GM12891 (cell line): ENCODE data around the gene LATS2.

ENCODE experiments used
- PAX5 ChIP-seq: IDR thresholded peaks from 2 replicates; pipeline ENCODE4 v1.6.1; 2011; ENCODE audit warnings: low read length, moderate library complexity, mild to moderate bottlenecking; ENCODE audit not compliant: insufficient read depth, severe bottlenecking
- POLR2A ChIP-seq: IDR thresholded peaks from 2 replicates; pipeline ENCODE4 v1.6.1; 2011; ENCODE audit warnings: low read depth, low read length, control low read depth
- POLR2AphosphoS5 ChIP-seq: IDR thresholded peaks from 2 replicates; pipeline ENCODE4 v1.6.1; 2011; ENCODE audit warnings: low read depth, low read length, control low read depth
- TAF1 ChIP-seq: IDR thresholded peaks from 2 replicates; pipeline ENCODE4 v1.6.1; 2011; ENCODE audit warnings: low read depth, low read length, control low read depth

- no peak for TF ChIP-seq POLR2A
- no peak for TF ChIP-seq POLR2AphosphoS5
- no peak for TF ChIP-seq TAF1
- no peak for TF ChIP-seq PAX5
These were observed 73.1 kb downstream of the LATS2 start for GRCh38 chr13:20988033-20988908.
